Kidney epithelial cell (primary cell): ENCODE measurements around the gene POU2AF1. TPM values are rescaled to one million over a fixed set of nuclear protein-coding genes. Genes with fewer than 3 reads are reported as not detected.

Experiments
- DNase-seq: peaks from one replicate; pipeline ENCODE4 v3.0.0-alpha.2; 2010; ENCODE audit warnings: low read depth
- H3K27me3 ChIP-seq: 2 replicates; pipeline ENCODE4 v1.6.0; 2011; ENCODE audit warnings: low read length; ENCODE audit not compliant: control insufficient read depth, insufficient read depth
- H3K36me3 ChIP-seq: 2 replicates; pipeline ENCODE4 v1.5.1; 2011; ENCODE audit warnings: low read length; ENCODE audit not compliant: control insufficient read depth, insufficient read depth
- H3K4me3 ChIP-seq: 2 replicates; pipeline ENCODE4 v1.5.1; 2011; ENCODE audit warnings: low read depth, mild to moderate bottlenecking, control low read depth, low read length
- total RNA-seq: library from RNA; depleted of rRNA; stranded (reverse); fragments of >200 nt; gene quantifications from 2 replicates; pipeline ENCODE4 v1.2.3, GENCODE V29; 2015
- TF ChIP-seq, protein P1 (sequence below): IDR thresholded peaks from 2 replicates; pipeline ENCODE4 v1.5.1; 2011; ENCODE audit warnings: mild to moderate bottlenecking, moderate library complexity, low read length, control low read depth, inconsistent platforms; ENCODE audit not compliant: insufficient read depth, poor library complexity, severe bottlenecking

POU2AF1 gene
- total RNA-seq, 1 donor from 2014 or later: not detected

DNA sequence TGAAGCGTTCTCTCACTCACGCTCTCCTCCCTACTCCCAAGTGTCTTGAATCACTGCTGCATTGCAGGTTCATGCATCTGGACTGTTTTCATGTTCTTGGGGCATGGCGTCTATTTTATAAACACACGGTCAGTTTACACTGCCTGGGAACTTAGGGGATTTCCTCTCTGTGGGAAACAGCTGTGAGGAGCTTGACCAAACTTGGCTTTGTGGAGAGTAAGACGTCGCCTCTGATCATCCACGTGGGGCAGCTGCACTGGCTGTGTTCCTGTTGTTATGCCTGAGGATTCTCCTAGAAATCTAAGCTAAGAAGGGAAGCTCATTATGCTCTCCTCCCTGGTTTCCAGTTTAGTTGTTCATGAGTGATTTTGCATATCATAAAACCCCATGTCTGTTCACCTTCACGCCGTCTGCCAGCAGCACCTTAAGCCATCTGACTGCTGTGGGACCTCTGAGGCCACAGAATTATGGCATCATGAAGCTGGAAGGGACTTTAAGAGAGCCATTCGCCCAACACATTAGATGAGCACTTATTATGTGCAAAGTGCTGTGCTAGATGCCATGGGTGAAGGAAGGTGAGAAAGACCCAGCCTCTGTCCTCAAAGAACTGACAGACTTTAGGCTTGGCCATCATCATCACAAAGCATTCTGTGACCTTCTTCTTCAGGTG, 38.8 kb upstream of the POU2AF1 start:
- Histone ChIP-seq H3K4me3 (no peak overlapping the region), H3K27me3 (no peaks in the 10 kb centered on the region), H3K36me3 (no peaks in the 10 kb centered on the region)
- peak; percentile 56 for DNase-seq
- TF ChIP-seq, protein P1, sequence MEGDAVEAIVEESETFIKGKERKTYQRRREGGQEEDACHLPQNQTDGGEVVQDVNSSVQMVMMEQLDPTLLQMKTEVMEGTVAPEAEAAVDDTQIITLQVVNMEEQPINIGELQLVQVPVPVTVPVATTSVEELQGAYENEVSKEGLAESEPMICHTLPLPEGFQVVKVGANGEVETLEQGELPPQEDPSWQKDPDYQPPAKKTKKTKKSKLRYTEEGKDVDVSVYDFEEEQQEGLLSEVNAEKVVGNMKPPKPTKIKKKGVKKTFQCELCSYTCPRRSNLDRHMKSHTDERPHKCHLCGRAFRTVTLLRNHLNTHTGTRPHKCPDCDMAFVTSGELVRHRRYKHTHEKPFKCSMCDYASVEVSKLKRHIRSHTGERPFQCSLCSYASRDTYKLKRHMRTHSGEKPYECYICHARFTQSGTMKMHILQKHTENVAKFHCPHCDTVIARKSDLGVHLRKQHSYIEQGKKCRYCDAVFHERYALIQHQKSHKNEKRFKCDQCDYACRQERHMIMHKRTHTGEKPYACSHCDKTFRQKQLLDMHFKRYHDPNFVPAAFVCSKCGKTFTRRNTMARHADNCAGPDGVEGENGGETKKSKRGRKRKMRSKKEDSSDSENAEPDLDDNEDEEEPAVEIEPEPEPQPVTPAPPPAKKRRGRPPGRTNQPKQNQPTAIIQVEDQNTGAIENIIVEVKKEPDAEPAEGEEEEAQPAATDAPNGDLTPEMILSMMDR: no peak

GRCh38 chr11:111417011-111417765, 38.1 kb upstream of the POU2AF1 start:
- Histone ChIP-seq H3K36me3 (no peaks in the 10 kb centered on the region), H3K27me3 (no peaks in the 10 kb centered on the region), H3K4me3 (no peak overlapping the region)
- no peak for DNase-seq
- TF ChIP-seq, protein P1: no peak

DNA sequence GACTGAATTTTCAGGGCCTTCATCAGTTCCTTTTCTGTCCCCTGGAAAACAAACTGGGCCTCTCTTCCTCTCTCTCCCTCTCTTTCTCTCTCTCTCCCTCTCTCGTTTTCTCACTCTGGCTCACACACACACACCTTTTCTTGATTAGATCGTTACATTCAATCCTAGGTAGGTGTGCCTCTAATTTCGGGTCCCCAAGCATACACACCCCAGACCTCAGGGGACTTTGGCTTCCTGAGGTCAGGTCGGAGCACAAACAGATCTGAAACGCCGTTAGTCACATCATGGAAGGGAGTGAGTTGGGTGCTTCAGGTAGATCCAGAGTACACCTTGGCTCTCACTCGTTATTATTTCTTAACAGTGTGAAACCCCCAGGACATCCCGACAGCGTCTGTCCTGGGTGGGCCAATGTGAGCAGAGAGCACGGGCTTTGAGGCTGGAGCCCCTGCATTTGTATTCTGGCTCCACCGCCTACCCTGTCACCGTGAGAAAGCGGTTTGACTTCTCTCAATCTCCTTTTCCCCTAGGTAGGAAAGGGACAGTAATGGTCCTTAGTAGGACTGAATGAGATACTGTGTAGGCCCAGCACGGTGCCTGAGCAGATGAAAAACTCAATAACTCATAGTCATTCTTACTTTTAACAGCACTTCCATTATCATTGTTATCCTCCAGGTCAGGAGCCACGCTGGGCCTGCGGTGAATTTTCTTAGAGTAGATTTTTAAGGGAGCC, 37.3 kb upstream of the POU2AF1 start:
- TF ChIP-seq, protein P1: no peak
- DNase-seq: no peak
- Histone ChIP-seq H3K4me3 (no peak overlapping the region), H3K36me3 (no peaks in the 10 kb centered on the region), H3K27me3 (no peaks in the 10 kb centered on the region)

GRCh38 chr11:111414936-111415335, 35.9 kb upstream of the POU2AF1 start:
- TF ChIP-seq, protein P1: no peak
- no peak for DNase-seq
- Histone ChIP-seq H3K4me3 (no peak overlapping the region), H3K36me3 (no peaks in the 10 kb centered on the region), H3K27me3 (no peaks in the 10 kb centered on the region)

DNA sequence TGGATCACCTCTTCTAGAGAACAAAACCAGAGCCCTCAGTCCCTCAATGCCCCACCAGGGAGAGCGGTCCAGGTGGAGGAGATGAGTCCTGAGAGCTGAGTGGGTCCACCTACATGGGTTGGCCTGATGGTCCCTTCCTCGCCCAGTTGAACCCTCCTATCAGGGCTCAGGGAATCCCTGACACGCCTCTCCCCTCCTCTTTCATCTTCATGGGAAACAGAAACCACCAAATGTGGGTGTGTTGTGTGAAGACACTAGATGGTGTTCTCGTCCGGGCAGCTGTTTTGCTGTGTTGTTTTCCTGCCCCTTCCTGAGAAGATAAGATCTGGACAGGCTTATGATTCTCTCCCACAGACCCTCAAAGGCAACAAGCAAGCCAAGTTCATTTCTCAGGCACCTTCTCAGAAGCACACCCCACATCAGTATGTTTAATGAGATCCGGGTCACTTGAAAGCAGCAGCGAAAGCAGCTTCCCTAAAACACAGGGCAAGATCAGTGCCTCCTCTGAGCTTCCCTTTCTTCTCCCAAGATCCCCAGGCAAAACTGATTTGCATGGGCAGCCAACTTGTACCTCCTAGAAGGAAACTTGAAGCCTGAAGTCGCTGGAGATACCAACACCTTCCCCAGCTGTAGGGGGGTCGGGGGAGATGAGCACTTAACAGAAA, 35.3 kb upstream of the POU2AF1 start:
- TF ChIP-seq, protein P1: no peak
- DNase-seq: no peak
- Histone ChIP-seq H3K36me3 (no peaks in the 10 kb centered on the region), H3K27me3 (no peaks in the 10 kb centered on the region), H3K4me3 (no peak overlapping the region)
